Large intestine (tissue), 3 donors: ENCODE measurements around the gene SRPX2. TPM values are rescaled to one million over a fixed set of nuclear protein-coding genes. Genes with fewer than 3 reads are reported as not detected.

ENCODE experiments used
- DNase-seq, 2 donors: peaks; one replicate each; pipeline versions ENCODE4 v3.0.0 to v3.0.0-alpha.2; 2013
- H3K27ac ChIP-seq: one replicate; pipeline ENCODE4 v1.5.1; 2013; ENCODE audit warnings: low read length
- H3K27me3 ChIP-seq: 2 replicates; pipeline ENCODE4 v1.6.1; 2013; ENCODE audit warnings: low read length; ENCODE audit not compliant: control insufficient read depth, insufficient read depth
- H3K36me3 ChIP-seq: 2 replicates; pipeline ENCODE4 v1.6.1; 2013; ENCODE audit warnings: low read length; ENCODE audit not compliant: control insufficient read depth, insufficient read depth
- H3K4me1 ChIP-seq: one replicate; pipeline ENCODE4 v1.6.1; 2013; ENCODE audit warnings: low read length; ENCODE audit not compliant: control insufficient read depth, insufficient read depth
- H3K4me3 ChIP-seq: one replicate; pipeline ENCODE4 v1.5.1; 2013; ENCODE audit warnings: low read length
- H3K9me3 ChIP-seq: one replicate; pipeline ENCODE4 v1.6.1; 2013; ENCODE audit warnings: mild to moderate bottlenecking, low read depth, low read length, moderate library complexity; ENCODE audit not compliant: control insufficient read depth
- WGBS: methylation state at CpG from one replicate; pipeline ENCODE4 v1.1.5; 2013; ENCODE audit warnings: low lambda C conversion rate; ENCODE audit not compliant: insufficient coverage; 5-methylcytosine and 5-hydroxymethylcytosine counted together
- polyA plus RNA-seq: library from polyadenylated mRNA; unstranded; fragments of 120-200 nt; gene quantifications from one replicate; pipeline ENCODE4 v1.2.1, GENCODE V29; 2013

Gene SRPX2
- polyA plus RNA-seq, 1 donor = 6.1 TPM

GRCh38 chrX:100695302-100695701 lies 51.3 kb downstream of the SRPX2 start:
- DNase-seq = no peak
- H3K27ac ChIP-seq = no peak overlapping the region
- no peaks in the 10 kb centered on the region for H3K4me1 ChIP-seq
- H3K36me3 ChIP-seq = no peaks in the 10 kb centered on the region
- WGBS = no CpG with 5 or more reads among the region's 2 CpGs
- H3K9me3 ChIP-seq = no peaks in the 10 kb centered on the region
- H3K4me3 ChIP-seq = no peak overlapping the region
- no peaks in the 10 kb centered on the region for H3K27me3 ChIP-seq

- Histone ChIP-seq H3K4me3 (no peak overlapping the region), H3K27me3 (no peaks in the 10 kb centered on the region), H3K9me3 (no peaks in the 10 kb centered on the region), H3K4me1 (no peaks in the 10 kb centered on the region), H3K36me3 (no peaks in the 10 kb centered on the region), H3K27ac (no peak overlapping the region)
- WGBS = no CpG with 5 or more reads among the region's 4 CpGs
- DNase-seq = no peak
Measured at GRCh38 chrX:100695991-100696390, 52.0 kb downstream of the SRPX2 start.

DNA sequence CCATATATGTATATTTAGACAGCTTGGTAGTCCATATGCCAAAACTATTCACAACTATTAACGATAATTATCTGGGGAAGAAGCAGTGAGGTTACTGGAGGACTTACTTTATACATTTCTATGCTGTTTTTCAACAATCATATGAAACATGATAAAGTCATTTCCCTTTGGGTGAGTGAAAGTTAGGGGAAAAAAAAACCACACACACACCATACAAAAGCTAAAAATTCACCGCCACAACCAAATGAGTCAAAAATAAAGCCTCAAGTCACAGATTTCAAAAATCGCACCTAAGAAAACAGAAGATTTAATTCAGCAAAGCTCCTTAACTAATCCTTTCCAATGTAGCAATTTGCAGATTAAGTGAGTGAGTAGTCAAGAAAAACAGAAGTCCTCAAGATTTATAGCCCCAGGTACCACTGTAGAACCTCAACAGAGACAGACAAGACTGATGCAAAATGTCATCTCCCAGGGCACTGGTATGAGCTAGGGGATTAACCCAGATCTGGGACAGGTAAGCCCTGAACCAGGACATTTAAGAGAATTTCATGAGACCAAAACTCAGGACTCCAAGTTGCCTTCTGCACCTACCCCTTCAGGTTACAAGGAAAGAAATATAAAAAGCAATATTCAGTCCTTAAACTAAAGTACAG lies 52.8 kb downstream of the SRPX2 start:
- Histone ChIP-seq H3K36me3 (no peaks in the 10 kb centered on the region), H3K9me3 (no peaks in the 10 kb centered on the region), H3K4me3 (no peak overlapping the region), H3K4me1 (no peaks in the 10 kb centered on the region), H3K27me3 (no peaks in the 10 kb centered on the region), H3K27ac (no peak overlapping the region)
- no CpG with 5 or more reads among the region's 3 CpGs for WGBS
- DNase-seq = no peak

GRCh38 chrX:100698551-100698950 lies 54.6 kb downstream of the SRPX2 start:
- no peaks in the 10 kb centered on the region for H3K27me3 ChIP-seq
- no peaks in the 10 kb centered on the region for H3K9me3 ChIP-seq
- no peaks in the 10 kb centered on the region for H3K36me3 ChIP-seq
- no peaks in the 10 kb centered on the region for H3K4me1 ChIP-seq
- H3K27ac ChIP-seq = no peak overlapping the region
- DNase-seq = no peak
- no peak overlapping the region for H3K4me3 ChIP-seq

DNA sequence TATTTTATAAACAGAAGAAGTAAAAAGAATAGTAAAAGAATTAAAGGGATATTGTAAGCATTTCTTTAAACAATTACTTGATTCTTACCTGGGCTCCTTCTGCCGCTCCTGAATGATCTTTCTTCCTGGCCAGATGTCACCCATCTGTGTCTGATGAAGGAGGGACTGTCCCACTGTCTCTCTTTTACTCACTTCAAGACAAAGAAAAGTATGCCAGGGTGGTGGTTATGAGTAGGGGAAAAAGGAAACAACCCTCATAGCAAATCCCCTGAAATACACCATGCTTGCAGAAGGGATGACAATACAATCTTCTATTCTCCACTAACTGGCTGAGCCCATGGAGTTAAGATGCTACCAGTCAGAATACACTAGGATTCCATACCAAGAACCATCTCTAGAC lies 56.8 kb downstream of the SRPX2 start:
- Histone ChIP-seq H3K27ac (no peak overlapping the region), H3K27me3 (no peaks in the 10 kb centered on the region), H3K36me3 (no peaks in the 10 kb centered on the region), H3K4me1 (no peaks in the 10 kb centered on the region), H3K4me3 (no peak overlapping the region), H3K9me3 (no peaks in the 10 kb centered on the region)
- DNase-seq = no peak
- no CpG with 5 or more reads among the region's 1 CpG for WGBS

DNA sequence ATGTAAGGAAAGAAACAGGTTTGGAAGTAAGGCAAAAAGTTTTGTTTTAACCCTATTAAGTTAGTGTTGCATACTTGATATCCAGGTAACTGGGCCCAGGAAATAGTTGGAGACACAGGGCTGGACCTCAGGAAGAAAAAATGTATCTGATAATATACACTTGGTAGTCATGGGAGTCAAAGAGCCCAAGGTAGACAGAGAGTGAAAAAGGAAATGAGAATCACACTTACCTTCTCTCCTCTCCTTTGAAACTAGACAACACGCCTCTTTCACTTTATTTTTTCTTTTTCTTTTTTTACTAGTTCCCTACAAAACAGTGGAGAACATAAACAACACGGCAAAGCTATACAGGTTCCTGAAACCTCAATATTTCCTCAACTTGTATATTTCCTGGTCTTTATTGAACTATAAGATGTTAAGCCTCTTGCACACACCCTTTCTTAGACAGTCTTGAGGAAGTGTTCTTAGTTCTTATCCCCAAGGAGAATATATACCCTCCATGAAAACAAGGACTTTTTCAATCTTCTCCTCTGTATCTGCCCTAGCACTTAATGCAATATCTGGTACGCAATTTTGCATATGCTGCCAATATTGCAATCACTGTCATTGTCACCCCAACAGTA lies 60.7 kb downstream of the SRPX2 start:
- no peak overlapping the region for H3K27ac ChIP-seq
- no peaks in the 10 kb centered on the region for H3K27me3 ChIP-seq
- WGBS = 82% methylated on average over 2 of the region's 3 CpGs

GRCh38 chrX:100710816-100711215 lies 66.8 kb downstream of the SRPX2 start:
- no peak overlapping the region for H3K4me3 ChIP-seq
- H3K4me1 ChIP-seq = no peaks in the 10 kb centered on the region
- no peaks in the 10 kb centered on the region for H3K27me3 ChIP-seq
- WGBS = no CpG with 5 or more reads among the region's 3 CpGs
- no peak overlapping the region for H3K27ac ChIP-seq
- no peaks in the 10 kb centered on the region for H3K36me3 ChIP-seq
- H3K9me3 ChIP-seq = no peaks in the 10 kb centered on the region
- DNase-seq = no peak

More for the DNA sequence above, 60.7 kb downstream of the SRPX2 start:
- no peaks in the 10 kb centered on the region for H3K4me1 ChIP-seq
- H3K4me3 ChIP-seq = no peak overlapping the region
- no peaks in the 10 kb centered on the region for H3K36me3 ChIP-seq
- no peaks in the 10 kb centered on the region for H3K9me3 ChIP-seq
- DNase-seq = no peak

- no peak for DNase-seq
- Histone ChIP-seq H3K4me3 (no peak overlapping the region), H3K36me3 (no peaks in the 10 kb centered on the region), H3K9me3 (no peaks in the 10 kb centered on the region), H3K27ac (no peak overlapping the region), H3K4me1 (no peaks in the 10 kb centered on the region), H3K27me3 (no peaks in the 10 kb centered on the region)
- no CpG with 5 or more reads among the region's 8 CpGs for WGBS
Measured at GRCh38 chrX:100717363-100717762, 73.4 kb downstream of the SRPX2 start.

GRCh38 chrX:100719139-100719538 lies 75.1 kb downstream of the SRPX2 start:
- DNase-seq = no peak
- Histone ChIP-seq H3K27ac (no peak overlapping the region), H3K4me3 (no peak overlapping the region), H3K27me3 (no peaks in the 10 kb centered on the region), H3K36me3 (no peaks in the 10 kb centered on the region), H3K4me1 (no peaks in the 10 kb centered on the region), H3K9me3 (peaks cover 6% of the 10 kb centered on the region)
- no CpG with 5 or more reads among the region's 2 CpGs for WGBS

- H3K36me3 ChIP-seq = no peaks in the 10 kb centered on the region
- no peaks in the 10 kb centered on the region for H3K27me3 ChIP-seq
- H3K4me1 ChIP-seq = no peaks in the 10 kb centered on the region
- no peak overlapping the region for H3K4me3 ChIP-seq
- no peak for DNase-seq
- no CpG with 5 or more reads among the region's 2 CpGs for WGBS
- peaks cover 6% of the 10 kb centered on the region for H3K9me3 ChIP-seq
- H3K27ac ChIP-seq = no peak overlapping the region
Measured at GRCh38 chrX:100720301-100720700, 76.3 kb downstream of the SRPX2 start.

DNA sequence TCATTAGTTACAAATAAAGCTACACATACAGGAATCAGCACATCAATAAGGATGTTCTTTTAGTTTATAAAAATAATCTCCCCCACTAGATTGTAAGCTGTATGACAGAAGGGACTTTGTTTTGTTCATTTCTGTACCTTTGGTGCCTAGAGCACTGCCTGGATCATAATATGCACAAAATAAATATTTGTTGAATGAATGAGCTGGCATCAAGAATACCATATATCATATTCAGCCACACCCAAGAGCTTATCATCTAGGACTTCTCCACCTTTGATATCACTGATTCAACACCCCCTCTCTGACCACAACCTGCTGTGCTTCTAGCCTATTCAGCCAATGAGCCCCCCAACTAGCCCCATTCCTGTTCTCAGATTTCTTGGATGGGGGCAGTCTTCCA lies 77.3 kb downstream of the SRPX2 start:
- Histone ChIP-seq H3K36me3 (no peaks in the 10 kb centered on the region), H3K27me3 (no peaks in the 10 kb centered on the region), H3K4me3 (no peak overlapping the region), H3K27ac (no peak overlapping the region), H3K9me3 (peaks cover 6% of the 10 kb centered on the region), H3K4me1 (no peaks in the 10 kb centered on the region)
- DNase-seq = no peak
